GM18498 (cell line): ENCODE data around the gene GPRC5D.
A peak's percentile ranks its signal among the peaks of the same experiment; 100 is the strongest.

Experiments used
- ATAC-seq: cut with Tn5 transposase; IDR thresholded peaks from one replicate; pipeline ENCODE4 v1.9.1; 2021; ENCODE audit warnings: mild to moderate bottlenecking, moderate library complexity; ENCODE audit not compliant: unreplicated experiment

GPRC5D gene

DNA sequence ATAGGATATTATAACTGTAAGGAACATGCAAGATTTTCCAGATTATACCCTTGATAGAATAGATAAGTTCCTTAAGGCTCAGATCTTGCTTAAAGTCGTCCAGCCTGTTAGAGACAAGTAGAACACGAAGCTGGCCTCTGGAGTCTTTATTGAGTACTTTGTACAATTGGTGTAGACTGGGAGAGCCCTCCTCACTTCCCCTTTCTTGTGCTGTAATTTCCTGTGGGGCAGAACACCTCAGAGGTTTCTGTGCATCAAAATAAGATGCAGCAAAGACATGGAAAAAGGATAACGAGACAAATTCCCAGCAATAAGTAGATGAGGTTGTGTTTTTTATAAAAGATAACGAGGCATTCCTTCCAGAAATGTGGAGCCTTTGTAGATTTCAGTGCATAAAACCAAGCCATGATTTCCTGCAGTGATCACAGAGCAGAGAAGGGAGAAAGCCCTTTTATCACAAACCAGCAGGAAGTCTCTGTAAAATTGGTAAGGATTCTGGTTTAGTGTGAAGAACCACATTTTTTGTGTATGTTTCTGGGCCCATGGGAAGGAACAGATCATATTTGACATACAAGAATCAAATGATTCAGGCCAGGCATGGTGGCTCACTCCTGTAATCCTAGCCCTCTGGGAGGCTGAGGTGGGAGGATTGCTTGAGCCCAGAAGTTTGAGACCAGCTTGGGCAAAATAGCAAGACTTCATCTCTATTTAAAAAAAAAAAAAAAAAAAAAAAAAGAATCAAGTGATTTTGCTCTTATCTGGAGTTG, 42.6 kb downstream of the GPRC5D start:
- no peak for ATAC-seq

DNA sequence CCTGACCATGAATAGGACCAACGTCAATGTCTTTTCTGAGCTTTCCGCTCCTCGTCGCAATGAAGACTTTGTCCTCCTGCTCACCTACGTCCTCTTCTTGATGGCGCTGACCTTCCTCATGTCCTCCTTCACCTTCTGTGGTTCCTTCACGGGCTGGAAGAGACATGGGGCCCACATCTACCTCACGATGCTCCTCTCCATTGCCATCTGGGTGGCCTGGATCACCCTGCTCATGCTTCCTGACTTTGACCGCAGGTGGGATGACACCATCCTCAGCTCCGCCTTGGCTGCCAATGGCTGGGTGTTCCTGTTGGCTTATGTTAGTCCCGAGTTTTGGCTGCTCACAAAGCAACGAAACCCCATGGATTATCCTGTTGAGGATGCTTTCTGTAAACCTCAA, 43.3 kb downstream of the GPRC5D start:
- no peak for ATAC-seq

DNA sequence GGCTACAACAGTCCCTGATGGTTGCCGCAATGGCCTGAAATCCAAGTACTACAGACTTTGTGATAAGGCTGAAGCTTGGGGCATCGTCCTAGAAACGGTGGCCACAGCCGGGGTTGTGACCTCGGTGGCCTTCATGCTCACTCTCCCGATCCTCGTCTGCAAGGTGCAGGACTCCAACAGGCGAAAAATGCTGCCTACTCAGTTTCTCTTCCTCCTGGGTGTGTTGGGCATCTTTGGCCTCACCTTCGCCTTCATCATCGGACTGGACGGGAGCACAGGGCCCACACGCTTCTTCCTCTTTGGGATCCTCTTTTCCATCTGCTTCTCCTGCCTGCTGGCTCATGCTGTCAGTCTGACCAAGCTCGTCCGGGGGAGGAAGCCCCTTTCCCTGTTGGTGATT, 43.7 kb downstream of the GPRC5D start:
- no peak for ATAC-seq

DNA sequence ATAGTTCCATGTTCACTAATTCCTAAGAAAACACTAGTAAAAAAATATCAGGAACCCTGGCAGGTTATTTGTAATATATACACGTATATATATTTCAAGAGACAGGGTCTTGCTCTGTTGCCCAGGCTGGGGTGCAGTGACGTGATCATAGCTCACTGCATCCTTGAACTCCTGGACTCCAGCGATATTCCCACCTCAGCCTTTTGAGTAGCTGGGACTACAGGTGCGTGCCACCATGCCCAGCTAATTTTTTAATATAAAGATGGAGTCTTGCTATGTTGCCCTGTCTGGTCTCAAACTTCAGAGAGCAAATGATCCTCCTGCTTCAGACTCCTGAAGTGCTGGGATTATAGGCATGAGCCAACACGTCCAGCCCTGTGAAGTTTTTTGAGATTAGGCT, 44.4 kb downstream of the GPRC5D start:
- no peak for ATAC-seq

DNA sequence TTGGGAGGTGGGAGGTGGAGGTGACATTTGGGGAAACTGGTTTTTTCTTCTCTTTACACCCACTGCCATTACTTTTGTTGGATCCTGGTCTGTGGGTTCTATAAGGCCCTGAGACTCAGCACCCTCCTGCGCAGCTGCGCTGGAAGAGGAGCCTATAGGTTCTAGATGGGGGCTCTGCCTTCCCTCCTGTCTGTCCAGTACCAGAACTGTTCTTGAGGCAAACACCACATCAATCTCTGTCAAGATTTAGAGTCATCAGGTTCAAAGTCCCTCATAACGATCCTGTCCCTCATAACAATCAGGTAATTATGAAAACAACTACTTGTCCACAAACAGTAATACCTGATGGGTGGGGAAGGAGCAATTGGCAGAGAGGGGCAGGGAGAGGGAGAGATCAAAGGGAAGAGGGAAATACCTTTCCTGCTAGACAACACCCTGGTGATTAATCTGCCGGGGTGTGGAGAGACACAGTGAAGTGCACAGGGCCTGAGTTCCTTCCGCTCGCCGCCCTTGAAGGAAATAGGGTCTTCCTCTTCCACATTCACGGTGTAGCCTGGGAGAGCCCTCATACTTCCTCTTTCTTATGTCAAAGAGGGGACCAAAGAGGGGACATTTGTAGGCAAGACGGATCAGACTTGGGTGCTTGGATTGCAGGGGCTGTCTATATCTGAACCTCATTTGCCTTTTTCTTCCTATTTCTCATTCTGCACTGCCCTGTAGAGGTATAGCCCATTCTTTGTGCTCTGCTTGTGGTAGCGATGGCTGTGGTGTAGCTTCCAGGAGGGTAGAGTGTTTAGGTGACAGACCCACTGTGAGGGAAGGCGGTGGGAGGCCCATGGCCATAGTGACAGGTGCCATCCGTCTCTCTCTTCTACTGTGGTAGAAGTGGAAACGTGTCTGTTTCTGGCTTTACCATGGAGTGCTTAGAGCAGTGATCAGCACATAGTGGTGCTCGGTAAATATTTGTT, 48.0 kb downstream of the GPRC5D start:
- no peak for ATAC-seq

DNA sequence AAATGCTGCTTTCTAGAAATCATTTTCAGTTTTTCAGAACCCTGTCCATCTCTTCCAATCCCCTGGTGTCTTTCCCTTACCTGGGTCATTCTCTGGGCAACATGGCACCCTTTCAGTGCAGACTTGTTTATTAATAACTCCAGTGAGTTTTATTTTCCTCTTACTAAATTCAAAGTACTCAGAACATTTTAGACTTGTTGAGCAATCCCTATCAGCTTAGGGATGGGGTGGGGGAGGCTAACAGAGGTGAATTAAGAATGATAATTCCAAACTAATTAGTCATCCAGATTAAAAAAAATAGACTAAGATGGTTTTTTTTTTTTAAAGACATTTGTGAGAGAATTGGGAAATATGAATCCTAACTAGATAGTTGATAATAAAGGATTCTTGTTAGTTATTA, 49.9 kb downstream of the GPRC5D start:
- ATAC-seq = no peak

DNA sequence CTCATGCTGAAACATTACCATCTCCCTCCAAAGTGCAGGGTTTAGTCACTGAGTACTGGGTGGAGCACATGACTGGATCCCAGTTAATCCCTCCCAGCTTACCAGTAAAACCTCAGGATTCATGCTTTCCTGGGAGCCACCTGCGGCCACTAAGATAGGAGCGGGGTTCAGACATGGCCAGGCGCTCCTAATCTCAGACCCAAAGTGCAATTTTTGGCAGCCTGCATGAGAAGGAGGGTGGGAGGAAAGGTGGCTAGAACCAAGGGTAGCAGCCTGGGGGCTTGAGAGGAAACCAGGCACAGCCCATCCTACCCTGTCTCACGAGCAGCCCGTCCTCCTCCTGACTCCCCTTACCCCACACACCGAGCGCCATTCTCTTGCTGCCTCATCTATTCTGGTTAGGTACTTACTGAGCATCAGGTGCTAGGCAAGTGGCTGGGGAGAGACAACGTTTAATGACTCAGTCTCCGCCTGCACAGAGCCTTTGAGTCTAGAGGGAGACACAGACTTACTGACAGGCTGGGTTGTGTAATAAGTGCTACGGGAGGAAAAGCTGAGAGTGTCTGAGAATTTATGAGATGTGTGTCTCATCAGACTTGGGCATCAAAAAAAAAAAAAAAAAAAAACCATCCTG, 50.7 kb downstream of the GPRC5D start:
- ATAC-seq = no peak

DNA sequence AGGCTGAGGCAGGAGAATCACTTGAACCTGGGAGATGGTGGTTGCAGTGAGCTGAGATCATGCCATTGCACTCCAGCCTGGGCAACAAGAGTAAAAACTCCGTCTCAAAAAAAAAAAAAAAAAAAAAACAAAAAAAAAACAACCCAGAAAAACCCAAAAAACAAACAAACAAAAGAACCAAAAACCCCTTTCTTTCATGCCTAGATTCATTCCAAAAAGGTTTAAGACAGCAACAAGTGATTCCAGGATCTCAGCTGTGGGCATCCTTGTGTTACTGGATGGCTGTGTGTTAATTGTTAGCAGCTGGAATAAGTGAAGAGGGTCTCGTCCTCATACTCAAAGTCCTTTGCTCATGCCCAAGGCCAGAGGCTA, 51.2 kb downstream of the GPRC5D start:
- ATAC-seq = no peak

DNA sequence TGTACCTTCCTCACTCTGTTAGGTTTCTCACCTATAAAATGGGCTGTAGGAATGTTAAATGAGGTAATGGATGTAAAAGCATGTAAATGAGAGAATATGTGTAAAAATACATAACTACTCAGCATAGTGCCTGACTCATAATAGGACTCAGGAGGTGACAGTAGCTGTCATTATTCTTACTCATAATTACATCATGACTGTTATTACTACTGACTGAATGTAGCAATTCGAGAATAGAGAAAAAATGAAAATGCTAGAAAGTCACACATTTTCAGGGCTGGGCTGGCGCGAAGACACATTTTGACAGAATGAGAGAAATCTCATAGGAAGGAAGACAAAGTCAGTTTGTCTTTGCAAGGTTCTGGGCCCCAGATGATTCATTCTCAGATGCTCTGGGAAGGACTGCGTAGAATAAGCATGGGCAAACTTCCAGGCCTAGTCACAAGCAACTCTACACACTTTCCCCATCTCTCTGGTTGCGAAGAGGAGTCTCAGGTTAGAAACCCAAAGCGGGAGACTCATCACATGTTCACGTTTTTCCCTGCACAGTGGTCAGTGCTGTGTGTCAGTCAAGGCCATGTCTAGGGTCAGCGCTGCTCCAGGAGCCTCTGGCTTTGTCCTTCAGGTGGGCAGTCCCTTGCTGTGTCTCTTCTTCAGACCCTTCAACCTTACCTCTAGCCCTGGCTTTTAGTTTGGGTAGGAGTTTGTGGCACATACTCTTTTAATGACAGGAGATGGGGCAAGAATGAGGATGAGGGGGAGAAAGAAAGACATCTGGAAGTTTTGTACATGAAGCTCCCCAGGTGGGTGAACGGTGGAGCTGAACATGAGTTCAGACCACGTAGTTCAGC, 52.2 kb downstream of the GPRC5D start:
- ATAC-seq = peak; percentile 83

DNA sequence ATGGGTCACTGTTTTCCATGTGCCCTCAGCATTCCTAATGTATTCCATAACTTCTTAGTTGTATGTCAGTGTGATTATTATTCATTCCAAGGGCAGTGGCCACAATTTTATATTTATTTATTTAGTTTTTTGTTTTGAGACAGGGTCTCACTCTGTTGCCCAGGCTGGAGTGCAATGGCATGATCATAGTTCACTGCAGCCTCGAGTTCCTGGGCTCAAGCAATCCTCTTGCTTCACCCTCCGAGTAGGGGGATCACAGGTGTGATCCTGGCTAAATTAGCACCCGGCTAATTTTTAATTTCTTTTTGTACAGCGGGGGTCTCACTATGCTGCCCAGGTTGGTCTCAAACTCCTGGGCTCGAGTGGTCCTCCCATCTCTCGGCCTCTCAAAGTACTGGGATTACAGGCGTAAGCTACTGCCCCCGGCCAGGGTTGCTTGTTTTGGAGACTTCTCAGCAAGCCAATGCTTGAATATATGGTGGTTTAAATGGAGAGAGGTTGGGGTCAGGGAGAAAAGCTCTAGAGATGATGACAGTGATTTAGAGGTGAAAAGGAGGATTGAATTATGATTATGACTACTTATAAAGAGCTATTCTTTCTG, 53.0 kb downstream of the GPRC5D start:
- ATAC-seq = no peak

DNA sequence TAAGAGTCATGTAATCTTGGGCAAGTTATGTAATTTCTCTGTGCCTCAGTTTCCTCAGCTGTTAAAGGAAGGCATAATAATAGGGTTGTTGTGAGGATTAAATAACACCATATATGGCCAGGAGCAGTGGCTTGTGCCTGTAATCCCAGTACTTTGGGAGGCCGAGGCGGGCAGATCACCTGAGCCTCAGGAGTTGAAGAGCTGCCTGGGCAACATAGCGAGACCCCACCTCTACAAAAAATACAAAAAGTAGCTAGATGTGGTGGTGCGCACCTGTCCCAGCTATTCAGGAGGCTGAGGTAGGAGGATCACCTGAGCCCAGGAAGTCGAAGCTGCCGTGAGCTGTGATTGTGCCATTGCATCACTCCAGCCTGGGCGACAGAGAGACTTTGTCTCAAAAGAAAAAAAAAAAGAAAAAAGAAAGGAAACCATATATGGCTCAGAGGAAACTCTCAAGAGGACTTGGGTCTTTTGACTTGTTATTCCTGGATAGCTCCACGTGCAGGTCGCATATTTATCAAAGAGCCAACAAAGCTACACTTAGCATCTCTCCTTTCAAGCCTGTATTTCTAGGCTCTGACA, 53.7 kb downstream of the GPRC5D start:
- ATAC-seq = no peak

DNA sequence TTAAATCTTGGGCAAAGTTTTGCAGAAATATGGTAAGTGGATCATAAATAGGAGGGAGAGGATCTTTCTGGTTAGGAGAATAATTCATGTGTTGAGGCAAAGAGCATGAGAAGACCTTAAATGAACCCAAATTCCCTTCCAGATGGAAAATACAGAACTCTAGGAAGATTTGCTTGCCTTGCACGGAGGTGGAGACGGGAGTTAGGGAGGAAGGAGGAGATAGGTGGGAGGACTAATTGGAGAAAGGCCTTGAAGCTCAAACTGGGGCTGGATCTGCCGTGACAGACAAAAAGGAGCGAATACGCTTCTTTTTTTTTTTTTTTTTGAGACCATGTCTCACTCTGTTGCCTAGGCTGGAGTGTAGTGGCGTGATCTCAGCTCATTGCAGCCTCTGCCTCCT, 54.7 kb downstream of the GPRC5D start:
- no peak for ATAC-seq

DNA sequence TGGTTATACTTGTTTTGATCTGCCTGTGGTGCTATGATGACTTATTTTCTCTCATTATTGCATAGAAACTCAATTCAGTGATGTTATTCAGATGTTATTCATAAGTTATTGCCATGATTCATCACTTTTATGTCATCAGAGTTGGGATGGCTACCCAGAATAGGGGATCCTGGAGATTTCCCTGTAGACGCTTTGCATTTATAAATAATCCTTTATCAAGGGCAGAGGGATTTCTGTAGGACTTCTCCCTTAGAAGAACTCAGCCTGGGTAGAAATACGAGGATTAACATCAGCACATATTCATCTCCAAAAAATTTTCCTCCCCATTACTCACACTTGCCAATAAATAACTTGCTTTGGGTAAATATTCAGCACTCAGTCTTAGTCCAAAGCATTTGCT, 55.7 kb downstream of the GPRC5D start:
- no peak for ATAC-seq

DNA sequence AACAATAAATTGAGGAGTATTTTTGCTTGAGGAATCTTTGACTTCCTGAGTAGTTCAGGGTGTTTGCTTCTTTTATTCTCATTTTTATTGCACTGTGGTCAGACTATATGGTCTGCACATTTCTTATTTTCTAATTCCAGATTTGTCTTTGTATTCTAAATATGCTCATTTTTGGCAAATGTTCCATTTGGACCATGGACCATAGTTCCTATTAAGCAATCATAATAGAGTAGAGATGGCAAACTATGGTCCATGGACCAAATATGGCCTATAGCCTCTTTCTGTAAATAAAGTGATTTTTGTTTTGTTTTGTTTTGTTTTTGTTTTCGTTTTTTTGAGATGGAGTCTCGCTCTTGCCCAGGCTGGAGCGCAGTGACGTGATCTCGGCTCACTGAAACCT, 58.5 kb downstream of the GPRC5D start:
- ATAC-seq = no peak

DNA sequence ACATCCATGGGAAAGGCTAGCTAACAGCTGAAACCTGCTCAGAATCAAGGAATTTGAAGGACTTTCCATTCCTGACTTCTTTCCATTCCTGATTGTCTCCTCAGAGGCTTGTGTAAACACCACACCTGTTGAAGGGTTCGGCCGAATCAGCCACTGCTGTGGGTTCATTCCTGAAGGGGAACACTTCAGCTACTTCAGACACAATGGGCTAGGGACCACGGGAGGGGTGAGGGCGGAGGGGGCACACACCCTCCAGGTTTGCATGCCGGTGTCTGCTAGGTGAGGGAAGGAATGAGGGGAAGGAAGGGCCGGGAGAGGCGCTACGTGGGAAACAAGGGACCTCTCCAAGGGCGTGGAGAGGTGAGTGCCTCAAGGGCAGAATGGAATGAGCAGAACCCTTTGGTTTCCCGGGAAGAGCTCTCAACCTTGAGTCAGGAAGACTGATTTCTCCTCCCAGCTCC, 59.3 kb downstream of the GPRC5D start:
- no peak for ATAC-seq

DNA sequence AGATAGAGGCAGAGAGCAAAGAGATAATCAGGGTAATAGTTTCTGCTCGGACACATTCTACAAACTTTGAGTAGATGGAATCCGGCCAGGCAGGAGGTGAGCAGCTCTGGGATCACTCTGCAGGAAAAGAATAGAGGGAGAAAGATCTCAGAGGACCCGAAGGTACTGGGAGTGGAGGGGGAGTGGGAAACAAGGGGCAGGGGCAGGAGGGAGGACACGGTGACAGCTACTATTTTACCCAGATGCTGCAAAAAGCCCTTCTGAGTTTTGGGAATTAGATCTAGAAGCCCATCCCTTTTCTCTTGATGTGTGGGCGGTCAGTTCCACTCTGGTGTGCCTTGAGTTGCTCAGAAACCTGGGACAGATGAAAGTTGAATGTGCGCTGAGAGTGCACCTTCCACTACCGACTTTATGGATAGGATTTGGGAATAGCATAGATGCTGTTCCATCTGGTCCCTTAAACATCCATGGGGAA, 60.1 kb downstream of the GPRC5D start:
- no peak for ATAC-seq

DNA sequence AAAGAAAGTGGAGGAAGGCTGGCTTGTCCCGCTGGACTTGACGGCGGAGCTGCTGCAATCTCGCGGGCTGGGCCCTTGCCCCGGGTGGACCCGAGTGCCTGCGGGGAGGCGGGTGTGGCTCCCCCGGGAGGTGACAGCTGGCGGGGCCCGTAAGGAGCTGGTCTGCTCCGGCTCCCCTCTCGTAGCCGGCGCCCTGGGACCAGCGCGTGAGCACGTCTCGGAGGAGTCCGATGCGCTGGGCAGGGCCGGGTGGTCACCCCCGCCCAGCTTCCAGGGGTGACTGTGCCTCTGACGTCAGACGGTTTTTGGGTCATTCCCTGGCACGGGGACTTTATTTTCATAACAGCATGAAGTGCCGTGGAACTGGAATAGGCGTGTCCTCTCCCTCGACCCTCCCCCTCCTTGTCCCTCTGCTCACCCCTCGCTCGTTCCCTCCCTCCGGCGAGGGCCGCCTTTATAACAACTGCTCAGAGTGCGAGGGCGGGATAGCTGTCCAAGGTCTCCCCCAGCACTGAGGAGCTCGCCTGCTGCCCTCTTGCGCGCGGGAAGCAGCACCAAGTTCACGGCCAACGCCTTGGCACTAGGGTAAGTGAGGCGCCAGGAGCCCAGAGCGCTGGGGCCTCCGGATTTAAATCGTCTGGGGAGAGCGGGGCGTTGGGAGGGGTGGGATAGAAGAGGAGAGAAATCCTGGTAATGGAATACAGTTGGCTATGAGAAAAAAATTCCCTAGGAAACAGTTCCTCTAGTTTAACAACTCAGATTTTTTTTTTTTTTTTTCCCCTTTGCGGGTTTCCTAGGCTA, 60.7 kb downstream of the GPRC5D start, which contains the start of gene GPRC5A:
TSS of gene GPRC5A (plus strand) at position 483 of the 801 bp plus-strand sequence. CDS start 16,688 bp downstream, outside the sequence.
- peak; percentile 40 for ATAC-seq
